Embryonic facial prominence (tissue), 1 donor: ENCODE measurements around the gene EMC10.
"Not testable (repeated sequence)": the region's sequence is repeated elsewhere in the genome, so short reads cannot be mapped to it uniquely, and the experiment has no call there.

ENCODE experiments used
- DNase-seq: peaks from one replicate; pipeline ENCODE4 v3.0.0-alpha.2; 2016; ENCODE audit errors: extremely low spot score

EMC10 gene

GRCh38 chr19:50512999-50513745 is 36.9 kb downstream of the EMC10 start:
- no peak for DNase-seq

- no peak for DNase-seq
Measured at GRCh38 chr19:50513746-50514345, 37.5 kb downstream of the EMC10 start, which contains the start of gene ASPDH. Gene ASPDH, minus strand, starts transcription at chr19:50513913. Its CDS starts 90 bp downstream, at chr19:50513823.

- DNase-seq, result no peak
Measured at GRCh38 chr19:50514346-50515167, 38.2 kb downstream of the EMC10 start.

- DNase-seq, result no peak
Measured at GRCh38 chr19:50515168-50515561, 38.9 kb downstream of the EMC10 start.

- no peak for DNase-seq
Measured at GRCh38 chr19:50516456-50516855, 40.1 kb downstream of the EMC10 start.

GRCh38 chr19:50516964-50517703 is 40.8 kb downstream of the EMC10 start:
- DNase-seq, result no peak

GRCh38 chr19:50517704-50518075 is 41.4 kb downstream of the EMC10 start:
- DNase-seq, result no peak

GRCh38 chr19:50518091-50519005 is 42.0 kb downstream of the EMC10 start:
- no peak for DNase-seq

GRCh38 chr19:50519006-50519575 is 42.8 kb downstream of the EMC10 start:
- DNase-seq, result no peak

- DNase-seq, result no peak
Measured at GRCh38 chr19:50520822-50521465, 44.6 kb downstream of the EMC10 start.

GRCh38 chr19:50522881-50523280 is 46.6 kb downstream of the EMC10 start:
- no peak for DNase-seq

GRCh38 chr19:50528052-50528451 is 51.7 kb downstream of the EMC10 start:
- not testable (repeated sequence) for DNase-seq

- DNase-seq, result no peak
Measured at GRCh38 chr19:50531171-50531612, 54.9 kb downstream of the EMC10 start.

GRCh38 chr19:50532952-50533351 is 56.6 kb downstream of the EMC10 start:
- DNase-seq, result no peak

GRCh38 chr19:50534478-50534877 is 58.2 kb downstream of the EMC10 start:
- DNase-seq, result no peak

GRCh38 chr19:50535672-50536187 is 59.4 kb downstream of the EMC10 start:
- no peak for DNase-seq

GRCh38 chr19:50536662-50537305 is 60.5 kb downstream of the EMC10 start:
- DNase-seq, result no peak

GRCh38 chr19:50537306-50537685 is 61.0 kb downstream of the EMC10 start:
- DNase-seq, result no peak

GRCh38 chr19:50537769-50538230 is 61.5 kb downstream of the EMC10 start:
- DNase-seq, result no peak
